SU-DHL-6 (cell line): ENCODE data around the gene ASXL1.

ENCODE experiments used
- H2AFZ ChIP-seq: fragments of 200-600 bp; sonication (generic); 2 replicates; pipeline ENCODE4 v1.6.1; 2014; ENCODE audit warnings: low read depth, mild to moderate bottlenecking, moderate library complexity, mixed read lengths, antibody characterized with exemption, low read length; ENCODE audit not compliant: severe bottlenecking
- H3F3A ChIP-seq: fragments of 200-600 bp; shearing (Covaris generic); 2 replicates; pipeline ENCODE4 v1.6.0; 2016; ENCODE audit warnings: antibody characterized with exemption, mild to moderate bottlenecking; ENCODE audit not compliant: insufficient read depth
- H3K27ac ChIP-seq: fragments of 200-600 bp; sonication (generic); 2 replicates; pipeline ENCODE4 v1.5.1; 2016; ENCODE audit warnings: low read depth, mild to moderate bottlenecking, low read length, moderate library complexity, mixed read lengths
- H3K27me3 ChIP-seq: fragments of 200-600 bp; sonication (generic), shearing (Covaris generic); 2 replicates; pipeline ENCODE4 v1.6.0; 2014; ENCODE audit warnings: mild to moderate bottlenecking, low read length
- H3K36me3 ChIP-seq: fragments of 200-600 bp; sonication (generic); 2 replicates; pipeline ENCODE4 v1.6.1; 2014; ENCODE audit warnings: mild to moderate bottlenecking, low read length, mixed read lengths
- H3K4me2 ChIP-seq: fragments of 300-600, 200-600 bp; shearing (Covaris generic), sonication (generic); 2 replicates; pipeline ENCODE4 v1.6.0; 2014; ENCODE audit warnings: low read length, low read depth, mild to moderate bottlenecking; ENCODE audit not compliant: poor library complexity, severe bottlenecking
- H3K4me3 ChIP-seq: fragments of 200-600 bp; sonication (generic); 2 replicates; pipeline ENCODE4 v1.5.1; 2014; ENCODE audit warnings: antibody characterized with exemption, low read length, mild to moderate bottlenecking, mixed read lengths; ENCODE audit not compliant: insufficient read depth, poor library complexity, severe bottlenecking
- H3K79me2 ChIP-seq: fragments of 200-600 bp; sonication (generic); 2 replicates; pipeline ENCODE4 v1.6.1; 2014; ENCODE audit warnings: mild to moderate bottlenecking, low read length, moderate library complexity; ENCODE audit not compliant: insufficient read depth
- H3K9ac ChIP-seq: fragments of 200-600 bp; sonication (generic); 2 replicates; pipeline ENCODE4 v1.7.0; 2014; ENCODE audit warnings: mild to moderate bottlenecking, low read length
- H3K9me2 ChIP-seq: fragments of 200-600 bp; sonication (generic); replicated peaks from 2 replicates; pipeline ENCODE4 v1.6.1; 2014; ENCODE audit warnings: low read length; ENCODE audit not compliant: insufficient read depth
- H3K9me3 ChIP-seq: fragments of 200-600 bp; sonication (generic); 2 replicates; pipeline ENCODE4 v1.6.1; 2014; ENCODE audit warnings: low read length, mixed read lengths; ENCODE audit not compliant: insufficient read depth
- H4K20me1 ChIP-seq: fragments of 200-600 bp; sonication (generic); 2 replicates; pipeline ENCODE4 v1.6.1; 2014; ENCODE audit warnings: low read depth, mild to moderate bottlenecking, antibody characterized with exemption, low read length, moderate library complexity, mixed read lengths
- EZH2phosphoT487 ChIP-seq: fragments of 200-600 bp; sonication (generic), shearing (Covaris generic); conservative IDR thresholded peaks from 2 replicates; pipeline ENCODE4 v1.6.1; 2018; ENCODE audit warnings: mild to moderate bottlenecking, antibody characterized with exemption, low read length, moderate library complexity, mixed read lengths
- TF ChIP-seq, protein P1 (sequence below): fragments of 200-600 bp; sonication (generic); IDR thresholded peaks from one replicate; pipeline ENCODE4 v1.5.1; 2017; ENCODE audit warnings: antibody characterized with exemption, mild to moderate bottlenecking, low read length, moderate library complexity; ENCODE audit not compliant: insufficient read depth, poor library complexity, severe bottlenecking

The ASXL1 gene

DNA sequence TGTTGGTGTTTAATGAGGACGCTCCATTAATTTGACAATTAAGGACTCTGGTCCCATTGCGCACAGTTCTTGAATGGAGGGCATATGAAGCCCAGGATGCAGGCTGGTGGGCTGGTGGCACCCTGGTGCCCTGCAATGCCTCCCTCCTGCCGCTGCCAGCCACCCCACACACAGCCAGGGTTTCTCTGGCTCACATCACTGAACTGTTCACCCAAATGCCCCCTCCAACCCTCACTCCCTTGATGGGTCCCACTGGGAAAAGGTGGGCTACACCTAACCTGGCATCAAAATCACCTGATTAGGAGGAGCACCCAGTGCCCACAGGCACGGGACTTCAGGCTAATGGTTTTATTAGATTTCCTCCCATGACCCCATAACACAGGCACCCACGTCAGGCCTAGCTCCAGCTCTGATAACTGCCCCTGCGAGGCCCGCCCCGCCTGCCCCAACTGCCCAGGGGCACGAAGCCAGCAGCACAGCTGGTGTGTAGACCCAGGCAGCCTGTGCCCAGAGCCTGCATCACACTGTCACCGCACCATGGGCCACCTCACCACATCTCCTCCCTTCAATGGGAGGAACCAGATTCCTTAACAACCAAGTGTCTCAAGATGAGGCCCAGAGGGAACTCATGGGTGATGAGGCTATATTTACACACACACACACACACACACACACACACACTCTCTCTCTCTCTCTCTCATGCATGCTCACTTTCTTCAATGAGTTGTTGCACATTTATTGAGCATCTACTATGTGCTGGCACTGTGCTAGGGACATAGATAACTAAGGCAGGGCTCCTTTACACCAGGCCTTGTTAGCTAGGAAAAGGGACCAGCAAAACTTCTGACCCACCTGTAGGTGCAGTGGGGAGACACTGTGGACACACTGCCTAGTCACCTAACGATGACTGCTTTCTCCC is 119.7 kb downstream of the ASXL1 start:
- H3K27me3 ChIP-seq, result no peaks in the 10 kb centered on the region
- H3F3A ChIP-seq, result no peaks in the 10 kb centered on the region
- no peak overlapping the region for H3K4me2 ChIP-seq
- H3K36me3 ChIP-seq, result no peaks in the 10 kb centered on the region
- no peaks in the 10 kb centered on the region for H3K9me3 ChIP-seq
- H3K27ac ChIP-seq, result no peak overlapping the region
- no peak overlapping the region for H3K4me3 ChIP-seq
- no peaks in the 10 kb centered on the region for H4K20me1 ChIP-seq
- no peak overlapping the region for H3K9ac ChIP-seq
- no peak overlapping the region for H2AFZ ChIP-seq
- no peaks in the 10 kb centered on the region for H3K9me2 ChIP-seq
- no peaks in the 10 kb centered on the region for H3K79me2 ChIP-seq
- no peak for TF ChIP-seq EZH2phosphoT487
- TF ChIP-seq, protein P1, sequence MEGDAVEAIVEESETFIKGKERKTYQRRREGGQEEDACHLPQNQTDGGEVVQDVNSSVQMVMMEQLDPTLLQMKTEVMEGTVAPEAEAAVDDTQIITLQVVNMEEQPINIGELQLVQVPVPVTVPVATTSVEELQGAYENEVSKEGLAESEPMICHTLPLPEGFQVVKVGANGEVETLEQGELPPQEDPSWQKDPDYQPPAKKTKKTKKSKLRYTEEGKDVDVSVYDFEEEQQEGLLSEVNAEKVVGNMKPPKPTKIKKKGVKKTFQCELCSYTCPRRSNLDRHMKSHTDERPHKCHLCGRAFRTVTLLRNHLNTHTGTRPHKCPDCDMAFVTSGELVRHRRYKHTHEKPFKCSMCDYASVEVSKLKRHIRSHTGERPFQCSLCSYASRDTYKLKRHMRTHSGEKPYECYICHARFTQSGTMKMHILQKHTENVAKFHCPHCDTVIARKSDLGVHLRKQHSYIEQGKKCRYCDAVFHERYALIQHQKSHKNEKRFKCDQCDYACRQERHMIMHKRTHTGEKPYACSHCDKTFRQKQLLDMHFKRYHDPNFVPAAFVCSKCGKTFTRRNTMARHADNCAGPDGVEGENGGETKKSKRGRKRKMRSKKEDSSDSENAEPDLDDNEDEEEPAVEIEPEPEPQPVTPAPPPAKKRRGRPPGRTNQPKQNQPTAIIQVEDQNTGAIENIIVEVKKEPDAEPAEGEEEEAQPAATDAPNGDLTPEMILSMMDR, result no peak

DNA sequence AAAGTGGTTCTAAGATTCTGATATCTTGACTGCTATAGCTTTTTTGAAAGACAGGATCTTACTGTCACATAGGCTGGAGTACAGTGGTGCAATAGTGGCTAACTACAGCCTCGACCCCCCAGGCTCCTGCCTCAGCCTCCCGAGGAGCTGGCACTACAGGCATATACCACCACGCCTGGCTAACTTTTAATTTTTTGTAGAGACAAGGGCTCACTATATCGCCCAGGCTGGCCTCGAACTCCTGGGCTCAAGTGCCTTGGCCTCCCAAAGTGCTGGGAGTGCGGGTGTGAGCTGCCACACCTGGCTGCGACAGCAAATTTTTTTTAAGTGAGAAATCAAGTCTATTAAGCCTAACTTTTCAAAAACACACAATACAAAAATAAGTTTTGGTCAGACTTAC is 120.4 kb downstream of the ASXL1 start:
- Histone ChIP-seq H4K20me1 (no peaks in the 10 kb centered on the region), H3K27me3 (no peaks in the 10 kb centered on the region), H2AFZ (no peak overlapping the region), H3K36me3 (no peaks in the 10 kb centered on the region), H3K4me2 (no peak overlapping the region), H3F3A (no peaks in the 10 kb centered on the region), H3K9me3 (no peaks in the 10 kb centered on the region), H3K27ac (no peak overlapping the region), H3K4me3 (no peak overlapping the region), H3K79me2 (no peaks in the 10 kb centered on the region), H3K9ac (no peak overlapping the region), H3K9me2 (no peaks in the 10 kb centered on the region)
- TF ChIP-seq, protein P1, result no peak
- TF ChIP-seq EZH2phosphoT487, result no peak

DNA sequence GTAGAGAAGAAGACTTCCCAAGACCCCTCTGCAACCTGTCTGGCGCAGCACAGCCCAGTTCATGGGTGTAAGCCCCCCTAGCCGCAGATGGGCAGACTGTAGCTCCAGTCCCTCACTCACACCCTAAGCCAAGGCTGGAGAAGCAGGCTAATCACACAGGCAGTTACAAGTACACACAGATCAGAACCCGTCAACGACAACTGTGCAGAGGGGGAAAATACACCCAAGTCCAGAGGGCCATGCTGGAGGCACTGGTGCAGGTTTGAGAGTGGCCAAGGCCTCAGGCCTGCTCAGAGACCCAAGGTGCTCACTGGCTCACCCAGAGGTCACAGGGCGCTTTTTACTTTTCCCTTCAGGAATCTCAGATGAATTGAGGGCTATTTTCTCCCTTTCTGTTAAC is 120.9 kb downstream of the ASXL1 start:
- Histone ChIP-seq H3K9me3 (no peaks in the 10 kb centered on the region), H3K79me2 (no peaks in the 10 kb centered on the region), H2AFZ (no peak overlapping the region), H3K36me3 (no peaks in the 10 kb centered on the region), H3K27me3 (no peaks in the 10 kb centered on the region), H3K9ac (no peak overlapping the region), H3F3A (no peaks in the 10 kb centered on the region), H3K9me2 (no peaks in the 10 kb centered on the region), H3K4me2 (no peak overlapping the region), H3K27ac (no peak overlapping the region), H3K4me3 (no peak overlapping the region), H4K20me1 (no peaks in the 10 kb centered on the region)
- no peak for TF ChIP-seq EZH2phosphoT487
- TF ChIP-seq, protein P1, result no peak
